ENCODE measurements around the gene ELMOD3.
"Not testable (repeated sequence)": the region's sequence is repeated elsewhere in the genome, so short reads cannot be mapped to it uniquely, and the experiment has no call there.

The ELMOD3 gene

GRCh38 chr2:85327160-85327821, 27.3 kb upstream of the ELMOD3 start:
- Histone ChIP-seq H3K36me3 (peaks cover 42 to 50% (median 48%) of the 10 kb centered on the region in 11 experiments), H3K27ac (peak overlapping the region; percentile 94 to 98 (median 97)), H3K27me3 (no peaks in the 10 kb centered on the region), H3K4me2 (peak overlapping the region; percentile 91 to 99 (median 97)), H3K9me3 (replicated peaks in 1 of 11) (no peaks in the 10 kb centered on the region), H4K20me1 (peaks cover 43 to 52% (median 46%) of the 10 kb centered on the region in 11 experiments), H3K4me1 (peaks cover 43 to 51% (median 47%) of the 10 kb centered on the region in 10 experiments), H3K4me3 (peak overlapping the region; percentile 82 to 97 (median 91)), H3K9ac (peak overlapping the region; percentile 92 to 98 (median 96))
- no peak for TF ChIP-seq Cebpa-rat (IDR thresholded peaks at IDR 0.05)

- Histone ChIP-seq H3K27me3 (no peaks in the 10 kb centered on the region), H3K4me3 (peak within 1 kb of the TSS; percentile 82 to 97 (median 91)), H3K4me2 (peak within 1 kb of the TSS; percentile 91 to 99 (median 97)), H3K36me3 (peaks cover 35 to 43% (median 41%) of the 10 kb centered on the region in 11 experiments), H3K27ac (peak within 1 kb of the TSS; percentile 94 to 98 (median 97)), H3K4me1 (peaks cover 36 to 44% (median 41%) of the 10 kb centered on the region in 10 experiments), H3K9me3 (replicated peaks in 1 of 11) (no peaks in the 10 kb centered on the region), H4K20me1 (peaks cover 36 to 45% (median 38%) of the 10 kb centered on the region in 11 experiments), H3K9ac (peak within 1 kb of the TSS; percentile 92 to 98 (median 96))
- no peak for TF ChIP-seq Cebpa-rat (IDR thresholded peaks at IDR 0.05)
These were observed 26.5 kb upstream of the ELMOD3 start, which contains the start of gene TGOLN2 for GRCh38 chr2:85327822-85328617. TSS of gene TGOLN2 (minus strand) at chr2:85327989. CDS start at chr2:85327962, 27 bp downstream.

GRCh38 chr2:85329181-85329651, 25.4 kb upstream of the ELMOD3 start:
- Histone ChIP-seq H3K9ac (peak overlapping the region in 7 of 11 experiments; percentile 92 to 97 (median 96); a peak in 9 of 22 replicates), H3K36me3 (peaks cover 23 to 31% (median 29%) of the 10 kb centered on the region in 11 experiments), H3K4me1 (peaks cover 24 to 32% (median 29%) of the 10 kb centered on the region in 10 experiments), H3K27me3 (no peaks in the 10 kb centered on the region), H3K27ac (peak overlapping the region in 7 of 11 experiments; percentile 94 to 98 (median 98); a peak in 8 of 22 replicates), H3K9me3 (replicated peaks in 1 of 11) (peaks cover 0 to 10% (median 4%) of the 10 kb centered on the region in 11 experiments; a peak in 5 of 22 replicates), H3K4me2 (peak overlapping the region; percentile 78 to 99 (median 91); a peak in 21 of 22 replicates), H4K20me1 (peaks cover 24 to 33% (median 26%) of the 10 kb centered on the region in 11 experiments), H3K4me3 (peak overlapping the region in 7 of 10 experiments; percentile 82 to 95 (median 88); a peak in 8 of 20 replicates)
- TF ChIP-seq Cebpa-rat (IDR thresholded peaks at IDR 0.05): no peak

GRCh38 chr2:85329701-85330100, 24.9 kb upstream of the ELMOD3 start:
- H3K4me2 ChIP-seq: peak overlapping the region in 7 of 11 experiments; percentile 81 to 99 (median 91); a peak in 7 of 22 replicates
- peaks cover 19 to 28% (median 22%) of the 10 kb centered on the region in 11 experiments for H4K20me1 ChIP-seq
- not testable (repeated sequence) for H3K4me3 ChIP-seq, H3K27ac ChIP-seq, H3K9ac ChIP-seq, H3K27me3 ChIP-seq
- H3K36me3 ChIP-seq: peaks cover 18 to 26% (median 24%) of the 10 kb centered on the region in 11 experiments
- peaks cover 0 to 13% (median 4%) of the 10 kb centered on the region in 11 experiments; a peak in 5 of 22 replicates for H3K9me3 ChIP-seq (replicated peaks in 1 of 11)
- H3K4me1 ChIP-seq: peaks cover 19 to 27% (median 24%) of the 10 kb centered on the region in 10 experiments

GRCh38 chr2:85330839-85331636, 23.5 kb upstream of the ELMOD3 start:
- Histone ChIP-seq H3K4me2 (no peak overlapping the region), H3K36me3 (peaks cover 5 to 13% (median 11%) of the 10 kb centered on the region in 11 experiments; a peak in 20 of 22 replicates), H3K9ac (no peak overlapping the region), H3K4me1 (peaks cover 8 to 14% (median 11%) of the 10 kb centered on the region in 10 experiments; a peak in 19 of 20 replicates), H3K27me3 (no peaks in the 10 kb centered on the region), H3K4me3 (no peak overlapping the region), H3K27ac (no peak overlapping the region), H4K20me1 (peaks cover 6 to 15% (median 8%) of the 10 kb centered on the region in 11 experiments), H3K9me3 (replicated peaks in 1 of 11) (peaks cover 0 to 13% (median 4%) of the 10 kb centered on the region in 11 experiments; a peak in 5 of 22 replicates)
- TF ChIP-seq Cebpa-rat (IDR thresholded peaks at IDR 0.05): no peak

- H3K36me3 ChIP-seq, H3K27me3 ChIP-seq, H3K27ac ChIP-seq, H3K4me3 ChIP-seq, H3K4me1 ChIP-seq, H3K4me2 ChIP-seq, H3K9ac ChIP-seq, H4K20me1 ChIP-seq: not testable (repeated sequence)
- peaks cover 0 to 13% (median 4%) of the 10 kb centered on the region in 11 experiments; a peak in 5 of 22 replicates for H3K9me3 ChIP-seq (replicated peaks in 1 of 11)
These were observed 20.7 kb upstream of the ELMOD3 start for GRCh38 chr2:85333877-85334276.

GRCh38 chr2:85334928-85335327, 19.6 kb upstream of the ELMOD3 start:
- Histone ChIP-seq H3K27me3 (no peaks in the 10 kb centered on the region), H3K36me3 (no peaks in the 10 kb centered on the region), H3K4me2 (no peak overlapping the region), H3K4me3 (no peak overlapping the region), H3K9me3 (replicated peaks in 1 of 11) (peaks cover 0 to 13% (median 4%) of the 10 kb centered on the region in 11 experiments; a peak in 5 of 22 replicates), H3K27ac (no peak overlapping the region), H3K9ac (no peak overlapping the region), H4K20me1 (no peaks in the 10 kb centered on the region), H3K4me1 (no peaks in the 10 kb centered on the region)
- TF ChIP-seq Cebpa-rat (IDR thresholded peaks at IDR 0.05): no peak
